GM23248 (cell line): ENCODE results near the gene CDC42SE1. TPM values are rescaled to one million over a fixed set of nuclear protein-coding genes. Genes with fewer than 3 reads are reported as not detected.

Experiments used
- DNase-seq: peaks from one replicate; pipeline ENCODE4 v3.0.0-alpha.2; 2015
- H2AFZ ChIP-seq: fragments of 200-600 bp; sonication (generic); 2 replicates; pipeline ENCODE4 v1.6.1; 2016; ENCODE audit warnings: antibody characterized with exemption
- H3F3A ChIP-seq: fragments of 200-600 bp; sonication (generic); 2 replicates; pipeline ENCODE4 v1.6.1; 2016; ENCODE audit warnings: mild to moderate bottlenecking, antibody characterized with exemption, mixed run types; ENCODE audit not compliant: insufficient read depth
- H3K27ac ChIP-seq: fragments of 200-600 bp; sonication (generic); 2 replicates; pipeline ENCODE4 v1.5.1; 2016; ENCODE audit warnings: mild to moderate bottlenecking
- H3K27me3 ChIP-seq: fragments of 200-600 bp; sonication (generic); replicated peaks from 2 replicates; pipeline ENCODE4 v1.6.1; 2016; ENCODE audit warnings: mild to moderate bottlenecking; ENCODE audit not compliant: insufficient read depth
- H3K36me3 ChIP-seq: fragments of 200-600 bp; sonication (generic); 2 replicates; pipeline ENCODE4 v1.6.1; 2016; ENCODE audit warnings: low read depth, mild to moderate bottlenecking
- H3K4me1 ChIP-seq: fragments of 200-600 bp; sonication (generic); 2 replicates; pipeline ENCODE4 v1.6.1; 2016; ENCODE audit warnings: mild to moderate bottlenecking; ENCODE audit not compliant: insufficient read depth
- H3K4me2 ChIP-seq: fragments of 200-600 bp; sonication (generic); one replicate; pipeline ENCODE4 v1.6.1; 2016; ENCODE audit warnings: mild to moderate bottlenecking; ENCODE audit not compliant: unreplicated experiment
- H3K4me3 ChIP-seq: fragments of 200-600 bp; sonication (generic); 2 replicates; pipeline ENCODE4 v1.5.1; 2016; ENCODE audit warnings: mild to moderate bottlenecking
- H3K79me2 ChIP-seq: fragments of 200-600 bp; sonication (generic); 2 replicates; pipeline ENCODE4 v1.6.1; 2016; ENCODE audit warnings: mild to moderate bottlenecking; ENCODE audit not compliant: insufficient read depth
- H3K9ac ChIP-seq: fragments of 200-600 bp; sonication (generic); 2 replicates; pipeline ENCODE4 v1.6.1; 2016; ENCODE audit warnings: mild to moderate bottlenecking
- H3K9me2 ChIP-seq: fragments of 200-600 bp; sonication (generic); 2 replicates; pipeline ENCODE4 v1.6.1; 2016; ENCODE audit warnings: mixed run types, mild to moderate bottlenecking, moderate library complexity; ENCODE audit not compliant: insufficient read depth
- H3K9me3 ChIP-seq: fragments of 200-600 bp; sonication (generic); one replicate; pipeline ENCODE4 v1.6.1; 2017; ENCODE audit warnings: low read depth
- H4K20me1 ChIP-seq: fragments of 200-600 bp; sonication (generic); 2 replicates; pipeline ENCODE4 v1.6.0; 2016; ENCODE audit not compliant: insufficient read depth
- EZH2 ChIP-seq: fragments of 200-600 bp; sonication (generic); IDR thresholded peaks from 2 replicates; pipeline ENCODE4 v1.6.1; 2018; ENCODE audit warnings: antibody characterized with exemption, mild to moderate bottlenecking; ENCODE audit not compliant: insufficient read depth, poor library complexity, severe bottlenecking
- EZH2phosphoT487 ChIP-seq: fragments of 200-600 bp; sonication (generic); IDR thresholded peaks from 2 replicates; pipeline ENCODE4 v1.6.1; 2018; ENCODE audit warnings: antibody characterized with exemption, moderate library complexity, mild to moderate bottlenecking, low read depth; ENCODE audit not compliant: insufficient read depth
- WGBS, 2 experiments: methylation state at CpG; one replicate each; pipeline ENCODE4 v1.1.6; 2015 to 2017; ENCODE audit warnings: low lambda C conversion rate in 2 of 2, low coverage in 1 of 2; ENCODE audit errors: missing lambda C conversion rate in 2 of 2; 5-methylcytosine and 5-hydroxymethylcytosine counted together
- in situ Hi-C: fragments of 300-500 bp; cut with MboI; formaldehyde crosslinking; loops from 2 replicates; pipeline ENCODE4 v1.15.0; 2020
- polyA plus RNA-seq: library from polyadenylated mRNA; unstranded; fragments of >200 nt; fragmentation: Nextera tagmentation; extraction: Ambion mirVana; gene quantifications from 2 replicates; pipeline ENCODE4 v1.2.1, GENCODE V29; 2016
- total RNA-seq: library from RNA; depleted of rRNA; stranded (reverse); fragments of >200 nt; shearing (Covaris generic); gene quantifications from 2 replicates; pipeline ENCODE4 v1.2.3, GENCODE V29; 2014

The CDC42SE1 gene
- total and polyA plus RNA-seq, 2 experiments from 2014 or later: 18.2 to 52.2 TPM

DNA sequence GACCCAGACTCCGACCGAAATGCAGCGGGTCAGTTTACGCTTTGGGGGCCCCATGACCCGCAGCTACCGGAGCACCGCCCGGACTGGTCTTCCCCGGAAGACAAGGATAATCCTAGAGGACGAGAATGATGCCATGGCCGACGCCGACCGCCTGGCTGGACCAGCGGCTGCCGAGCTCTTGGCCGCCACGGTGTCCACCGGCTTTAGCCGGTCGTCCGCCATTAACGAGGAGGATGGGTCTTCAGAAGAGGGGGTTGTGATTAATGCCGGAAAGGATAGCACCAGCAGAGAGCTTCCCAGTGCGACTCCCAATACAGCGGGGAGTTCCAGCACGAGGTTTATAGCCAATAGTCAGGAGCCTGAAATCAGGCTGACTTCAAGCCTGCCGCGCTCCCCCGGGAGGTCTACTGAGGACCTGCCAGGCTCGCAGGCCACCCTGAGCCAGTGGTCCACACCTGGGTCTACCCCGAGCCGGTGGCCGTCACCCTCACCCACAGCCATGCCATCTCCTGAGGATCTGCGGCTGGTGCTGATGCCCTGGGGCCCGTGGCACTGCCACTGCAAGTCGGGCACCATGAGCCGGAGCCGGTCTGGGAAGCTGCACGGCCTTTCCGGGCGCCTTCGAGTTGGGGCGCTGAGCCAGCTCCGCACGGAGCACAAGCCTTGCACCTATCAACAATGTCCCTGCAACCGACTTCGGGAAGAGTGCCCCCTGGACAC is 11.3 kb downstream of the CDC42SE1 start:
- Histone ChIP-seq H3K36me3 (peaks cover 25% of the 10 kb centered on the region), H3K4me3 (peak overlapping the region; percentile 77), H2AFZ (peak overlapping the region; percentile 89), H3K9me2 (no peaks in the 10 kb centered on the region), H3K4me1 (0 out of 2 replicates have a peak, but pooled peaks cover 13% of the 10 kb centered on the region), H3K9me3 (no peaks in the 10 kb centered on the region), H3K79me2 (no peaks in the 10 kb centered on the region), H3K27me3 (no peaks in the 10 kb centered on the region), H3K9ac (peak overlapping the region; percentile 84), H3K27ac (peak overlapping the region; percentile 71), H3F3A (peaks cover 51% of the 10 kb centered on the region), H4K20me1 (no peaks in the 10 kb centered on the region), H3K4me2 (peak overlapping the region; percentile 83)
- WGBS, 2 experiments: 3 to 5% methylated on average over 47 to 48 of the region's 48 CpGs
- in situ Hi-C loops: no loop called here
- peak; percentile 86 for DNase-seq
- TF ChIP-seq EZH2phosphoT487 (no peak), EZH2 (no peak)

DNA sequence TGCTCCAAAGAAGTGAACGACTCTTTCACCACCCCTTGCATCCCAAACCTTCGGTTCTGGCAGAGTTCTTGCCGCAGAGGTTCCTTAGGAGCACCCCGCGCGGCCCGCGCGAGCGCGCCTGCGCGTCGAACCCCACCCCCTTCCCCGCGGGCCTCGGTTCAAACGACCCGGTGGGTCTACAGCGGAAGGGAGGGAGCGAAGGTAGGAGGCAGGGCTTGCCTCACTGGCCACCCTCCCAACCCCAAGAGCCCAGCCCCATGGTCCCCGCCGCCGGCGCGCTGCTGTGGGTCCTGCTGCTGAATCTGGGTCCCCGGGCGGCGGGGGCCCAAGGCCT is 11.9 kb downstream of the CDC42SE1 start, which contains the start of gene C1orf56:
C1orf56 (plus strand) TSS at position 161 of the 334 bp plus-strand sequence; CDS start at position 258, 97 bp downstream.
- no peak for TF ChIP-seq EZH2phosphoT487
- TF ChIP-seq EZH2: no peak
- no peaks in the 10 kb centered on the region for H3K9me3 ChIP-seq

DNA sequence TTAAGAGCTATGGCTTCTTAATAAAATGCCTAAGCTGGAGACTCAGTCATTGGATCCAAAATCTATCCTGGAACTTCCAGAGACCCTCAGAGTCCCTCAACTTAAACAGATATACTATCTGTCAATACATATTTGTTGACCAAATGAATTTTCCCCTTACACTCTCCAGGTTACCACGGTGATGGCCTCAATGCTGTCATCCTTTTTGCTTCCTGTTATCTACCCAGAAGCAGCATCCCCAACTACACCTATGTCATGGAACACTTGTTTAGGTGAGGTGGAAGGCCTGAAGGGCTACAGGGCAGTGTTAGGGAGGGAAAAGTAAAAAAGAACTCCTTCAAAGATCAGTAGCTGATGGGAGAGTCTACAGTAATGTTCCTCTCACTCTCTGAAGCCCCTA is 16.3 kb downstream of the CDC42SE1 start:
- H3K4me1 ChIP-seq: 0 out of 2 replicates have a peak, but pooled peaks cover 3% of the 10 kb centered on the region
- H3K9ac ChIP-seq: no peak overlapping the region
- no peak for DNase-seq
- H3K27ac ChIP-seq: no peak overlapping the region
- no peak overlapping the region for H2AFZ ChIP-seq
- H3F3A ChIP-seq: peaks cover 8% of the 10 kb centered on the region; the same call in 1 of the 2 replicates
- H3K36me3 ChIP-seq: no peaks in the 10 kb centered on the region
- no peaks in the 10 kb centered on the region for H3K79me2 ChIP-seq
- no peaks in the 10 kb centered on the region for H3K9me2 ChIP-seq
- no peaks in the 10 kb centered on the region for H3K27me3 ChIP-seq
- H3K4me2 ChIP-seq: no peak overlapping the region
- H4K20me1 ChIP-seq: no peaks in the 10 kb centered on the region
- no peak overlapping the region for H3K4me3 ChIP-seq
- H3K9me3 ChIP-seq: no peaks in the 10 kb centered on the region
- in situ Hi-C loops: no loop called here
- no peak for TF ChIP-seq EZH2phosphoT487
- no peak for TF ChIP-seq EZH2
- 87 to 100% methylated on average over 1 of the region's 1 CpG for WGBS, 2 experiments

More for the DNA sequence above, 11.9 kb downstream of the CDC42SE1 start, which contains the start of gene C1orf56:
- H3K4me1 ChIP-seq: 0 out of 2 replicates have a peak, but pooled peaks cover 13% of the 10 kb centered on the region
- WGBS, 2 experiments: 1 to 2% methylated on average over 29 of the region's 29 CpGs
- peak within 1 kb of the TSS; percentile 77 for H3K4me3 ChIP-seq
- H3K27me3 ChIP-seq: no peaks in the 10 kb centered on the region
- H4K20me1 ChIP-seq: no peaks in the 10 kb centered on the region
- H3K9me2 ChIP-seq: no peaks in the 10 kb centered on the region
- H3K9ac ChIP-seq: peak within 1 kb of the TSS; percentile 84
- peak within 1 kb of the TSS; percentile 89 for H2AFZ ChIP-seq
- peak within 1 kb of the TSS; percentile 83 for H3K4me2 ChIP-seq
- in situ Hi-C loops: no loop called here
- peak within 1 kb of the TSS; percentile 71 for H3K27ac ChIP-seq
- H3F3A ChIP-seq: peaks cover 46% of the 10 kb centered on the region
- DNase-seq: peak; percentile 82
- H3K79me2 ChIP-seq: no peaks in the 10 kb centered on the region
- H3K36me3 ChIP-seq: peaks cover 19% of the 10 kb centered on the region

DNA sequence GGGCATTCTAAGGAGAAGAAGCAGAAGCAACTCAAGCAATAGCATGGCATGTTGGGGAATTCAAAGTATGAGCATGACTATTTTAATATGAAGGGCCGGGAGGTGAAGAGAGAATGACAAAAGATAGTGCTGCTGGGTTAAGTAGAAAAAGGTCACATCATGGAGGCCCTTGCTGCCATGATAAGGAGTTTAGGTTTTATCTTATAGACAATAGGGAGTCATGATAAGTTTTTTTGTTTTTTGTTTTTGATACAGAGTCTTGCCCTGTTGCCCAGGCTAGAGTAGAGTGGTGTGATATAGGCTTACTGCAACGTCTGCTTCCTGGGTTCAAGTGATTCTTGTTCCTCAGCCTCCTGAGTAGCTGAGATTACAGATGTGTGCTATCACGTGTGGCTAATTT is 19.9 kb downstream of the CDC42SE1 start:
- Histone ChIP-seq H3K36me3 (peaks cover 3% of the 10 kb centered on the region; the same call in 1 of the 2 replicates), H3K4me2 (no peak overlapping the region), H3K9me3 (no peaks in the 10 kb centered on the region), H2AFZ (no peak overlapping the region), H3K9me2 (no peaks in the 10 kb centered on the region), H3K27ac (no peak overlapping the region), H4K20me1 (no peaks in the 10 kb centered on the region), H3K79me2 (no peaks in the 10 kb centered on the region), H3F3A (no peaks in the 10 kb centered on the region), H3K4me1 (no peaks in the 10 kb centered on the region), H3K27me3 (no peaks in the 10 kb centered on the region), H3K9ac (no peak overlapping the region), H3K4me3 (no peak overlapping the region)
- in situ Hi-C loops: no loop called here
- 87 to 88% methylated on average over 3 of the region's 3 CpGs for WGBS, 2 experiments
- no peak for DNase-seq
- TF ChIP-seq EZH2 (no peak), EZH2phosphoT487 (no peak)
